Measurements from ENCODE around the gene GNPNAT1. TPM values are rescaled to one million over a fixed set of nuclear protein-coding genes. Genes with fewer than 3 reads are reported as not detected.
"Not testable (repeated sequence)": the region's sequence is repeated elsewhere in the genome, so short reads cannot be mapped to it uniquely, and the experiment has no call there.

The GNPNAT1 gene
- total RNA-seq, 1 donor from 2014 or later: 26.4 TPM

DNA sequence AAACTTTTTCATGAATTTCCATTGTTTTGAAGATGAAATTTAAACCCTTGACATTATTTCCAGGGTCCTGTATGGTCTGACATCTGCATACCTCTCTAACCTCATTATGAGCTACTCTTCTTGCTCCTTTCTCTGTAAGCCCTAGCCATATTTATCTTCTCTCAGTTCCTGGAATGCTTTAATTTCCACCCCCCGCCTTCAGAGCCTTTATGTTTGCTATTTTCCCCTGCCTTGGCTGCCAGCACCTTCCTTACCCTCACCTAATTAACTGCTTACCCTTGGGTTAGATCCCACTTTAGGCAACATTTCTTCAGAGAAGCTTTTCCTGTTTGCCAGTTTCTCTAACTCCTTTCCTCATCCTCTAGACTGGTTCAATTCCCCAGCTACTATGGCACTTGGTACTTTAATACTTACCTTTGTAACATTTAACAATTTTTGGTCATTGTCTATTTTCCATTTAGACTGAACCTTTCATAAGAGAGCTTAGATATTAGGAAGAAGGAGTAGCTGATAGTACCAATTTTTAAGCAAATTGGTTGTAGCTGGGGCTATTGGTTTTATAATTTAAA lies 55.4 kb downstream of the GNPNAT1 start:
- Mint-ChIP-seq H3K4me1 (ENCODE audit: low read depth) (peaks cover 50% of the 10 kb centered on the region), H3K27me3 (ENCODE audit: insufficient read depth) (no peaks in the 10 kb centered on the region), H3K27ac (no peak overlapping the region), H3K4me3 (no peak overlapping the region), H3K9me3 (no peaks in the 10 kb centered on the region), H3K36me3 (ENCODE audit: low read depth) (peaks cover 35% of the 10 kb centered on the region)
- intact Hi-C loops (cut with micrococcal nuclease): loop anchor here (10.0 kb wide), 1 partner anchor 1081 kb away; the partner anchor contains the start of gene FRMD6
- no peak for DNase-seq (ENCODE audit: low spot score)

DNA sequence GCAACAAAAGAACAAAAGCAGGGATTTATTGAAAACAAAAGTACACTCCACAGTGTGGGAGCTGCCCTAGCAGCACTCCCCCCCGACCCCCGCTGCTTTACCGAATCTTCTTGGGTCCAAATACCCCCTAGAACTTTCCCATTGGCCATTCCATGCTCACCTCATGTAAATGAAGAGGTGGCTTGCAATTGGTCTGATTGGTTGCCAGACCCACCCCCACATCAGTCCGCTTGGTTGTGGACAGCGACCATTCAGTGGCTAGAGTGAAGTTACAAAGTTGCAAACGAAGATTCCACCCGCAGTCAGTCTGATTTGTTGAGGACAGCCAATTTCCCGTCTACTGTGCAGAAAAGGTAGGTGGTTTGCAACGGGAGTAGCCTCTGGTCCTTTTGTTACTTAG lies 57.6 kb downstream of the GNPNAT1 start:
- no peaks in the 10 kb centered on the region for H3K27me3 Mint-ChIP-seq (ENCODE audit: insufficient read depth)
- DNase-seq (ENCODE audit: low spot score): no peak
- no peak overlapping the region for H3K27ac Mint-ChIP-seq
- H3K4me1 Mint-ChIP-seq (ENCODE audit: low read depth): peaks cover 54% of the 10 kb centered on the region
- H3K4me3 Mint-ChIP-seq: no peak overlapping the region
- peaks cover 35% of the 10 kb centered on the region for H3K36me3 Mint-ChIP-seq (ENCODE audit: low read depth)
- intact Hi-C loops (cut with micrococcal nuclease): loop anchor here (5.0 to 10.0 kb wide), 3 partner anchors 82 to 1079 kb away; partner anchors contain the start of gene FRMD6
- no peaks in the 10 kb centered on the region for H3K9me3 Mint-ChIP-seq

DNA sequence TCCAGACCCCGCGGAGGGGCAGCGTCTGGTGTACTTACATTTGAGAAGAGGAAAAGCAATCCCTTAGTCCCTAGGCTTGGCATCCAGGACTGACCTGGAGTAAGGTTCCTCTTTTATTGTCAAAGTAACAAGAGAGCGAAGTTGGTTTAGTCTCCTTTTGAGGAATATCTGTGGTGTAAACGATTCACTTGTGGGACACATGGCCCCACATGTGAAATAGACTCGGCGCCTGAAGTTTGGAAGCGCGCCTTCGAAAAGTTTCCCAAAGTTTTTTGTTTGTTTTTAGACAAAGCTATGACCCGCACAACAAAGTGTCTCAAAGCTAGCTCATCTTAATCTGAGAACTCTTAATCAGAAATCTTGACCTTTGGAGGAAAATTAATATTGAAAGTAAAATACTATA lies 60.7 kb downstream of the GNPNAT1 start:
- peaks cover 38% of the 10 kb centered on the region for H3K4me1 Mint-ChIP-seq (ENCODE audit: low read depth)
- no peaks in the 10 kb centered on the region for H3K27me3 Mint-ChIP-seq (ENCODE audit: insufficient read depth)
- DNase-seq (ENCODE audit: low spot score): no peak
- H3K27ac Mint-ChIP-seq: peak overlapping the region; percentile 76
- peak overlapping the region; percentile 91 for H3K4me3 Mint-ChIP-seq
- intact Hi-C loops (cut with micrococcal nuclease): loop anchor here (1.0 to 10.0 kb wide), 8 partner anchors 12 to 1076 kb away; partner anchors contain the start of genes FRMD6, GNPNAT1, GPR137C and PSMC6
- H3K36me3 Mint-ChIP-seq (ENCODE audit: low read depth): peaks cover 35% of the 10 kb centered on the region
- H3K9me3 Mint-ChIP-seq: no peaks in the 10 kb centered on the region

DNA sequence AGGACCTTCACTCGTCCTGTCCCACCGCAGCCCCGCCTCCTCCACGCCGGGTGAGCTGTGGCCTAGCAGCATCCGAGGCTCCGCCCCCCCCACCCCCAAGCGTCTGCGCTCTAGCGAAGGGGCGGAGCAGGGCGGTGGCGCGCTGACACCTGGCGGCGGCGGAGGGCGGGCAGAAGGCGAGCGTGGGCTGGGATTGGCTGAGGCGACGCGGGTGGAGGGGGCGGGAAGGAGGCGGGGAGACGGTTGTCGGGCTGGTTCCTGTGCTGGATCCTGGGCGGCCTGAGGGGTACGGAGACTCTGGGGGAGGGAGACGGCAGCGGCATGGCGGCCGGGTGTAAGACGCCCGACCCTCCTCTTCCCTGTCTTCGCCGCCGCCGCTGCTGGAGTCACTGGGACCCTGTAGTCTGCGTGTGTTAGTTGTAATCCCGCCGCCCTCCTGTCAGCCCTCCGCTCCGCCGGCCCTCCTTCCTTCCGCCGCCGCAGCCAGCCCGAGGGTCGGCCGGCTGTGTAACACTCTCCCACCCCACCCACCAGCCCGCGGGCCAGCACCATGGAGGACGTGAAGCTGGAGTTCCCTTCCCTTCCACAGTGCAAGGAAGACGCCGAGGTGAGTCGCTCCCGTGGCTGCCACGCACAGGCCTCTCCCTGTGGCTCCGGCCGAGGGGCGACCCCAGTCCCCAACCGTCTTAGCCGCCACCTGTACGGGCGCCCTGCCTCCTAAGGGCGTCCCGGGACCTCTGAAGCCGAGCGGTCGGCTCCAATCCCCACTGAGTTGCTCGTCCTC lies 61.3 kb downstream of the GNPNAT1 start, which contains the start of gene STYX:
Gene STYX (plus strand): TSS at position 242 of the 784 bp plus-strand sequence. CDS start 309 bp downstream, at position 551.
- Mint-ChIP-seq H3K9me3 (no peaks in the 10 kb centered on the region), H3K4me1 (ENCODE audit: low read depth) (peaks cover 37% of the 10 kb centered on the region), H3K27me3 (ENCODE audit: insufficient read depth) (no peaks in the 10 kb centered on the region), H3K4me3 (peak within 1 kb of the TSS; percentile 91), H3K36me3 (ENCODE audit: low read depth) (peaks cover 37% of the 10 kb centered on the region), H3K27ac (peak within 1 kb of the TSS; percentile 76)
- intact Hi-C loops (cut with micrococcal nuclease): loop anchor here (1.0 to 10.0 kb wide), 9 partner anchors 12 to 1707 kb away; partner anchors contain the start of genes FRMD6, GNPNAT1, GPR137C and PSMC6
- peak; percentile 96 for DNase-seq (ENCODE audit: low spot score)

DNA sequence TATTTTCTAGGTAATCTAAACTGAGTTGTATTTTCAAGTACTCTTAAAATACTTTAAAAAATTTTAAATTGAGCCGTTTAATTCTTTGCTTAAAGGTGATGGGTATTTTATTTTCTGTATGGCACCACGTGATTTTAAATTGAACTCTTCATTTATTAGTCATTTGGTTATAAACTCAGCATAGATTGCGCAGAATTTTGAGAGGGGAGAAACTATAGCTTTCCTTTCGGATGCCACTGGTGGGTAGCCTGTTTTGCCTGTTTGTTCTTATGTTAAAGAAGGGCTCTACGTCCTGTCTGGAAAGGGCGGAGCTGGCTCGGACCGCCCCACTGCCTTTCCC lies 61.9 kb downstream of the GNPNAT1 start:
- H3K27me3 Mint-ChIP-seq (ENCODE audit: insufficient read depth): no peaks in the 10 kb centered on the region
- peaks cover 38% of the 10 kb centered on the region for H3K4me1 Mint-ChIP-seq (ENCODE audit: low read depth)
- no peak for DNase-seq (ENCODE audit: low spot score)
- peak overlapping the region; percentile 76 for H3K27ac Mint-ChIP-seq
- H3K36me3 Mint-ChIP-seq (ENCODE audit: low read depth): peaks cover 36% of the 10 kb centered on the region
- intact Hi-C loops (cut with micrococcal nuclease): loop anchor here (5.0 kb wide), 1 partner anchor 1708 kb away; no protein-coding TSS in a partner anchor
- peak overlapping the region; percentile 91 for H3K4me3 Mint-ChIP-seq
- H3K9me3 Mint-ChIP-seq: no peaks in the 10 kb centered on the region

DNA sequence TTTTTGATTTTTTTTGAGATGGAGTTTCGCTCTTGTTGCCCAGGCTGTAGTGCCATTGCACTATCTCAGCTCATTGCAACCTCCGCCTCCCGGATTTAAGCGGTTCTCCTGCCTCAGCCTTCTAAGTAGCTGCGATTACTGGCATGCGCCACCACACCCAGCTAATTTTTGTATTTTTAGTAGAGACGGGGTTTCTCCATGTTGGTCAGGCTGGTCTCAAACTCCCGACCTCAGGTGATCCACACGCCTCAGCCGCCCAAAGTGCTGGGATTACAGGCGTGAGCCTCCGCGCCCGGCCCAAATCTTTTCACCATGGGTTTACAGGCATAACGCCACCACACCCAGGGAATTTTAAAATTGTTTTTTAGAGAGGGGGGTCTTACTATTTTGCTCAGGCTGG lies 62.4 kb downstream of the GNPNAT1 start:
- DNase-seq (ENCODE audit: low spot score); H3K27me3 Mint-ChIP-seq (ENCODE audit: insufficient read depth); H3K9me3 Mint-ChIP-seq: not testable (repeated sequence)
- peak overlapping the region; percentile 61 for H3K4me3 Mint-ChIP-seq
- H3K36me3 Mint-ChIP-seq (ENCODE audit: low read depth): peaks cover 32% of the 10 kb centered on the region
- intact Hi-C loops (cut with micrococcal nuclease): loop anchor here (5.0 kb wide), 1 partner anchor 1708 kb away; no protein-coding TSS in a partner anchor
- peaks cover 38% of the 10 kb centered on the region for H3K4me1 Mint-ChIP-seq (ENCODE audit: low read depth)
- peak overlapping the region; percentile 59 for H3K27ac Mint-ChIP-seq

DNA sequence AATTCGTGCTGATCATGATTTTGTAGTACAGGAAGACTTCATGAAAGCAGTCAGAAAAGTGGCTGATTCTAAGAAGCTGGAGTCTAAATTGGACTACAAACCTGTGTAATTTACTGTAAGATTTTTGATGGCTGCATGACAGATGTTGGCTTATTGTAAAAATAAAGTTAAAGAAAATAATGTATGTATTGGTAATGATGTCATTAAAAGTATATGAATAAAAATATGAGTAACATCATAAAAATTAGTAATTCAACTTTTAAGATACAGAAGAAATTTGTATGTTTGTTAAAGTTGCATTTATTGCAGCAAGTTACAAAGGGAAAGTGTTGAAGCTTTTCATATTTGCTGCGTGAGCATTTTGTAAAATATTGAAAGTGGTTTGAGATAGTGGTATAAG lies 63.9 kb downstream of the GNPNAT1 start:
- not testable (repeated sequence) for H3K4me3 Mint-ChIP-seq; H3K27ac Mint-ChIP-seq; H3K27me3 Mint-ChIP-seq (ENCODE audit: insufficient read depth); DNase-seq (ENCODE audit: low spot score); H3K9me3 Mint-ChIP-seq
- Mint-ChIP-seq H3K4me1 (ENCODE audit: low read depth) (peaks cover 37% of the 10 kb centered on the region), H3K36me3 (ENCODE audit: low read depth) (peaks cover 31% of the 10 kb centered on the region)
- intact Hi-C loops (cut with micrococcal nuclease): loop anchor here (5.0 kb wide), 1 partner anchor 1710 kb away; no protein-coding TSS in a partner anchor

Other genes starting within 250 kb of the GNPNAT1 start
- gene TXNDC16, start 239.1 kb downstream of the GNPNAT1 start, total RNA-seq: 4.0 and 4.8 TPM in 2 replicates
- gene GPR137C, start 238.8 kb downstream of the GNPNAT1 start, total RNA-seq: 0.10 and 0.34 TPM in 2 replicates
- gene ERO1A, start 96.0 kb downstream of the GNPNAT1 start, total RNA-seq: 144 and 158 TPM in 2 replicates
- gene PSMC6, start 84.4 kb downstream of the GNPNAT1 start, total RNA-seq: 130 and 132 TPM in 2 replicates
- 18.7 and 21.3 TPM in 2 replicates for gene STYX, start 61.4 kb downstream of the GNPNAT1 start, total RNA-seq
- gene FERMT2, start 159.4 kb upstream of the GNPNAT1 start, total RNA-seq: 1.3 and 2.1 TPM in 2 replicates